ENCODE data around the gene CNTFR. TPM values are rescaled to one million over a fixed set of nuclear protein-coding genes. Genes with fewer than 3 reads are reported as not detected.

The CNTFR gene
- total RNA-seq, 2 experiments from 2014 or later, result not detected

DNA sequence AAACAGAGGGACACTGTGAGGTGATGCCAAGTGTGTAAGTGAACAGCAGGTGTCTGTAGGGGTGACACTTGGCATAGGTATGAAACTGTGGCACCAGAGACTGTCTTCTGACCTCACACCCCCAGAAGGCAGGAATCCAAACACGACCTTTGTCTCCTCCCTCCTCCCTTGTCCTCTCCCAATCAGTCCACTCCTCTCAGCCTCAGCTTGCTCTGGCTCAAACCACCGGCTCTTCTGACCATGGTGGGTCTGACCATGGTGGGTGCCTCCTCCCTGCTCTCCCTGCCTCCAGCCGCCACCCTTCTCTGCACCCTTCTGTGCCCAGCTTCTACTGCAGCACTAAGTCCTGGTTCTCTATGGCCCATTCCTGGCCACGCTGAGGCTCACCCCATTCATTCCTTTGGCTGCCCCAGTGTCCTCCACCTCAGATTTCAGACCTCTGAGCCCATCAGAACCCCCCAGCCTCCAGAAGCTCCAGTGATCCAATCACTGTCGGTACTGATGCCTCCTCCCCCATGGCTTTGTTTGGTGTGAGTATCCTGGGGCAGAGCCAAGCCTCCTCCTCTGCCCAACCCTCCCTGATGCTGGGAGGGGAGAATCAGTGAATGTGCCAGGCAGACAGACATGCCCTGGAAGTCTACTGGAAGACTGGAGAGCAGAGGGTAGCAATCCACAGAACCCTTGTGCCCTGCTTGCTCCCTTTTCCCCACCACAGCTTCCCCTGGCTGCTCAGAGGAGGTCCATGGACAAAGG is 41.1 kb upstream of the CNTFR start:
- intact Hi-C loops (cut with DNase I, micrococcal nuclease), result loop anchor here in 1 of 2 experiments (10.0 kb wide), 1 partner anchor 1184 kb away; the partner anchor contains the start of genes HINT2 and SPAG8
- H3K4me1 Mint-ChIP-seq, result peaks cover 28% of the 10 kb centered on the region
- ATAC-seq (no peak), DNase-seq (no peak)
- peaks cover 10% of the 10 kb centered on the region for H3K36me3 Mint-ChIP-seq (ENCODE audit: low read depth)
- ChIA-PET POLR2A (no interaction called here), CTCF (interaction anchor here (0.8 to 1.4 kb wide), 3 partner anchors 10 to 20 kb away, joined by 3 to 4 read pairs (median 3); partner anchors contain the start of gene DCTN3)
- H3K27ac Mint-ChIP-seq, result no peak overlapping the region
- H3K27me3 Mint-ChIP-seq, result peaks cover 31% of the 10 kb centered on the region
- no peaks in the 10 kb centered on the region for H3K9me3 Mint-ChIP-seq (ENCODE audit: low read depth)
- no peak overlapping the region for H3K4me3 Mint-ChIP-seq

DNA sequence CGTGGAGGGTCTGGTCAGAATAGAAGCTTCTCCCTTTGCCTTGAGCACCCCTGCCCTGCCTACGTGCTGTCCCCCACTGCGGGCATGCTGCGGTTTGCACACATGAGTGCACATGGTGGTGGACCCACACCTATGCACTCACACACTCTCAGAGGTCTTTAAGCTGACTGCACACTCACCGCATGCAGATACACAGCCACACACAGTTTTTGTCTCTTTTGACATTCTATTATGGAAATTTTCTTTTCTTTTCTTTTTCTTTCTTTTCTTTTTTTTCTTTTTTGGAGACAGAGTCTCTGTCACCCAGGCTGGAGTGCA is 39.9 kb upstream of the CNTFR start:
- CTCF ChIA-PET, result interaction anchor here (0.7 to 2.6 kb wide), 3 partner anchors 10 to 26 kb away, joined by 3 to 9 read pairs (median 8); partner anchors contain the start of genes DCTN3 and GALT
- peaks cover 37% of the 10 kb centered on the region for H3K27me3 Mint-ChIP-seq
- no peak for DNase-seq
- no peak overlapping the region for H3K27ac Mint-ChIP-seq
- H3K36me3 Mint-ChIP-seq (ENCODE audit: low read depth), result no peaks in the 10 kb centered on the region
- peak overlapping the region; percentile 61 for H3K4me3 Mint-ChIP-seq
- H3K4me1 Mint-ChIP-seq, result peaks cover 17% of the 10 kb centered on the region
- POLR2A ChIA-PET, result no interaction called here
- ATAC-seq, result no peak
- H3K9me3 Mint-ChIP-seq (ENCODE audit: low read depth), result no peaks in the 10 kb centered on the region
- intact Hi-C loops (cut with DNase I, micrococcal nuclease), result no loop called here

DNA sequence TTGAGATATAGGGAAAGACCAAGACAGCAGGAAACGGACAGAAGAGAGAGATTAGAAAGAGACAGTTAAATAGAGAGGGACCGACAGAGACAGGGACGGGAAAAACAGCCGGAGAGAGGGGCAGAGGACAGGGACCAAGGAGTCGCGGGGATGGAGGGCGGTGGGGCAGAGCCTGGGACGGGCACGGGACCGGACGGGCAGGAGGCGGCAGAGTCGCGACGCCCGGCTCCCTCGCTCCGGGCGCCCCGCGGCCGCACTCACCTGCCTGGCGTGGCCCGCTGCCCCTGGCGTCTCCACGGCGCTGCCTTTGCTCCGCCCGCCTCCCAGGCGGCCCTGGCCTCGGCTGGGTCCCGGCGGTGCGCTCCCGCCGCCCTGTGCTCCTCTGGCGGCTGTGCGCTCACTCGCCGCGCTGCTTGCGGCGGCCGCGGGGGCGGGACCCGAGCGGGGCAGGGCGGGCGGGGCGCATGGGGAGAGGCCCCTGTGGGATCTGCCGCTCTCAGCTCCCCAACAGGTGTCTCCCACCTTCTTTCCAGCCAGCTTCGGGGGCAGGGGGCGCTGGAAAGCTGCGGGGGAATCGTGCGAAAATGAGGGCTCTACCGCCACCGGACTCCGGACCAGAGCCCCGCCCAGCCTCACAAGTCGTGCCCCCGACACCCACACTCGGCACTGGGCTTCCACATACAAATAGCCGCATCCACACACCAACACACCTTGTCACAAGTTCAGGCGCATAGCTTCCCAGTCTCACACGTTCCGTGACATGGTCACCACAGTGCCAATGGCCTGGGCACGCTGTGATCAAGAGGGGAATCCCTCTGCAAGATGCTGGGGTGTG is 39.3 kb upstream of the CNTFR start, which contains the start of gene ARID3C:
Gene ARID3C (minus strand): TSS at position 411 of the 835 bp plus-strand sequence. CDS start 1,052 bp downstream, outside the sequence.
- intact Hi-C loops (cut with DNase I, micrococcal nuclease), result no loop called here
- ATAC-seq, result peak; percentile 78
- H3K27ac Mint-ChIP-seq, result peak within 1 kb of the TSS; percentile 15
- no peaks in the 10 kb centered on the region for H3K36me3 Mint-ChIP-seq (ENCODE audit: low read depth)
- DNase-seq, result peak; percentile 69
- H3K9me3 Mint-ChIP-seq (ENCODE audit: low read depth), result no peaks in the 10 kb centered on the region
- ChIA-PET POLR2A (interaction anchor here (1.0 kb wide), 1 partner anchor 9 kb away, joined by 6 read pairs; no protein-coding TSS in a partner anchor), CTCF (interaction anchor here (0.7 to 2.6 kb wide), 3 partner anchors 9 to 25 kb away, joined by 3 to 9 read pairs (median 8); partner anchors contain the start of genes DCTN3 and GALT)
- peak within 1 kb of the TSS; percentile 62 for H3K4me3 Mint-ChIP-seq
- H3K27me3 Mint-ChIP-seq, result peaks cover 41% of the 10 kb centered on the region
- peaks cover 16% of the 10 kb centered on the region for H3K4me1 Mint-ChIP-seq

DNA sequence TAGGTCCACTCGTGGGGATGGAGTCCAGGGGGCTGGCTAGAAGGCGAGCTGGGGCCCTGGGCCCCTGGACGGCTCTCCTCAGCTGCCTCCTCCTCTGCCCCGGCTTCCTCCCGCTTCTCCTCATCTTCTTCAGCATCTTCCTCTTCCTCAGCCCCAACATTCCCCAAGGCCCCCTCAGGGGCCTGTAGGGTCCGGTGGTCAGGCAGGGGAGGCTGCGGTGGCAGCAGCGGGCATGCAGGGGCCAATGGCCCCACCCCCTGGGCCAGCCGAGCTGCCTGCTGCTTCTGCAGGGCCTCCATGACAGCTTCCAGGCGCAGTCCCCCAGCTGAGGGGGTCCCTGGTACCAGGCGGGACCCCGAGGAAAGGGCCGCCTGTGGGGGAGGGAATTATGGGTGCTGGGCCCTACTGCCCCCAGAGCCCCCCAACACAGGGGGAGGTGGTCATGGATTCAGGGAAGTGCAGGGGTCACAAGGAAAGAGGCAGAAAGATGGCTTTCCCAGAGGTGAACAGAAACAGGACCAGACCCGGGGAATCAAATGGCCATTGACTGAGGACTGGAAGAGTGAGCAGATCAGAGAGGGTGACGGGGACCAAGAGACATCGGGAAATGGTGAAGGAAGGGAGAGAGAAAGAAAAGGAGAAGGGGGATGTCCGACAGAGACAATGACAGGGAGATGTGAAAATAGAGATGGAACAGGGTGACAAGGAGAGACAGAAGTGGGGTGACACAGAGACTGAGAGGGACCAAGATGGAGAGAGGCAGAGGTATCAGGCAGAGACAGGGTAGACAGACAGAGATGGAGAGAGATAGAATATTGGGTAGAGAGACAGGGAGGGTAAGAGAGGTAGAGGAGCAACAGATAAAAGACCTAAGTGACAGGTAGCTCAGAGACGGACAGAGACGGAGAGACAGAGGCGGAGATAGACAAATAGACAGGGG is 38.5 kb upstream of the CNTFR start:
- Mint-ChIP-seq H3K4me1 (peaks cover 21% of the 10 kb centered on the region), H3K27ac (peak overlapping the region; percentile 15), H3K27me3 (peaks cover 46% of the 10 kb centered on the region), H3K36me3 (ENCODE audit: low read depth) (no peaks in the 10 kb centered on the region), H3K9me3 (ENCODE audit: low read depth) (no peaks in the 10 kb centered on the region), H3K4me3 (peak overlapping the region; percentile 62)
- DNase-seq (no peak), ATAC-seq (no peak)
- intact Hi-C loops (cut with DNase I, micrococcal nuclease), result no loop called here
- POLR2A ChIA-PET, result interaction anchor here (1.0 kb wide), 1 partner anchor 8 kb away, joined by 6 read pairs; no protein-coding TSS in a partner anchor
- CTCF ChIA-PET, result interaction anchor here (0.6 to 2.6 kb wide), 4 partner anchors 8 to 244 kb away, joined by 3 to 9 read pairs (median 6); partner anchors contain the start of genes DCTN3 and GALT

DNA sequence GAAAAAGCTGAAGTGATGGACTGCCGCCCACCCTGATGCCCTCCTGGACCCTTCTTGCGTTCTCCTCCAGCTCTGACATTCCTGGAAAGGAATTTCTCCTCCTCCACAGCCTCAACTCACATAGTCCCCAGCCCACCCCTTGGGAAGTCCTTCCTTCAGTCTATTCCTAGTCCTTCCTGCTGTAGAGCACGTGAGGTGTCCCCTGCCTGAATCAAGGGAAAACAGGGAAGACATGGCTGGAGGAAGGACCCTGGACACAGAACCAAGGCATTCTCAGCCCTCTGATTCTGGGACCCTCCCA is 35.6 kb upstream of the CNTFR start:
- Mint-ChIP-seq H3K27me3 (peaks cover 53% of the 10 kb centered on the region), H3K36me3 (ENCODE audit: low read depth) (no peaks in the 10 kb centered on the region), H3K4me3 (no peak overlapping the region), H3K27ac (no peak overlapping the region), H3K4me1 (peaks cover 26% of the 10 kb centered on the region), H3K9me3 (ENCODE audit: low read depth) (no peaks in the 10 kb centered on the region)
- ATAC-seq (no peak), DNase-seq (no peak)
- intact Hi-C loops (cut with DNase I, micrococcal nuclease), result no loop called here
- CTCF ChIA-PET, result interaction anchor here (1.0 to 2.3 kb wide), 2 partner anchors 10 to 478 kb away, joined by 3 to 20 read pairs; partner anchors contain the start of gene STOML2
- POLR2A ChIA-PET, result no interaction called here

DNA sequence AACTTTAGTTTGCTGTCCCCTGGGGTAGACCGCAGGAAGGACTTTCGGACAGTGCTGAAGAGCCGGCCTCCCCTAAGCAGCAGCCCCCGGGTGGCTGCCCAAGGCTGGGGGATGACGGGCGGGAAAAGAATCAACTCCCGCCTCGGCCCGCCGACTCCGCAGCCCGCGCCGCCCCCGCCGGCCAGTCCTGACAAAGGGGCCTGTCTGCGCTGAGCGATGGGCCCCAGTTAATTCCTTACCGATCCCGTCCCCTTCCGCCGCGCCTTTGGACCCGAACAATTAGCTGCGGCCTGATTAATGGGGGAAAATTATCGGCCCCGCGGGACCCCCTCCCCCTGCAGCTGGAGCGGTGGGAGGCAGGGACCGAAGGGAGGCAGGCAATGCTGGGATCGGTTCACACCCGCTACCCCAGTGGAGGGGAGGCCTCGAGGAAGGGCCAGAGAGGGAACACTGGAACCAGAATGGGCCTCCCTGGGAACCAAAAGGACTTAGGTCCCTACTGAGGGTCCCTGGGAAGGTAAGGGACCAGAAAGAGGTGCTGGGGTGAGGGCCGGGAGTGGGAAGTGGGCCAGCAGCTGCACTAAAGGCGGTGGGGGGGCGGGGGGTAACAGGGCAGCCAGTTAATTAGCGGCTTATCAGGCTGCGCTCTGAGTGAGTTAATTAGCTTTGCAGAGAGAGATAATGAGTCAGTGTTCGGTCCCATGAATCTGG is 35.1 kb upstream of the CNTFR start:
- ChIA-PET CTCF (interaction anchor here (0.5 to 2.3 kb wide), 3 partner anchors 10 to 478 kb away, joined by 3 to 20 read pairs (median 3); partner anchors contain the start of gene STOML2), POLR2A (no interaction called here)
- H3K9me3 Mint-ChIP-seq (ENCODE audit: low read depth), result no peaks in the 10 kb centered on the region
- ATAC-seq (no peak), DNase-seq (no peak)
- peaks cover 50% of the 10 kb centered on the region for H3K27me3 Mint-ChIP-seq
- no peak overlapping the region for H3K27ac Mint-ChIP-seq
- H3K4me1 Mint-ChIP-seq, result peaks cover 29% of the 10 kb centered on the region
- H3K4me3 Mint-ChIP-seq, result no peak overlapping the region
- no peaks in the 10 kb centered on the region for H3K36me3 Mint-ChIP-seq (ENCODE audit: low read depth)
- intact Hi-C loops (cut with DNase I, micrococcal nuclease), result no loop called here

DNA sequence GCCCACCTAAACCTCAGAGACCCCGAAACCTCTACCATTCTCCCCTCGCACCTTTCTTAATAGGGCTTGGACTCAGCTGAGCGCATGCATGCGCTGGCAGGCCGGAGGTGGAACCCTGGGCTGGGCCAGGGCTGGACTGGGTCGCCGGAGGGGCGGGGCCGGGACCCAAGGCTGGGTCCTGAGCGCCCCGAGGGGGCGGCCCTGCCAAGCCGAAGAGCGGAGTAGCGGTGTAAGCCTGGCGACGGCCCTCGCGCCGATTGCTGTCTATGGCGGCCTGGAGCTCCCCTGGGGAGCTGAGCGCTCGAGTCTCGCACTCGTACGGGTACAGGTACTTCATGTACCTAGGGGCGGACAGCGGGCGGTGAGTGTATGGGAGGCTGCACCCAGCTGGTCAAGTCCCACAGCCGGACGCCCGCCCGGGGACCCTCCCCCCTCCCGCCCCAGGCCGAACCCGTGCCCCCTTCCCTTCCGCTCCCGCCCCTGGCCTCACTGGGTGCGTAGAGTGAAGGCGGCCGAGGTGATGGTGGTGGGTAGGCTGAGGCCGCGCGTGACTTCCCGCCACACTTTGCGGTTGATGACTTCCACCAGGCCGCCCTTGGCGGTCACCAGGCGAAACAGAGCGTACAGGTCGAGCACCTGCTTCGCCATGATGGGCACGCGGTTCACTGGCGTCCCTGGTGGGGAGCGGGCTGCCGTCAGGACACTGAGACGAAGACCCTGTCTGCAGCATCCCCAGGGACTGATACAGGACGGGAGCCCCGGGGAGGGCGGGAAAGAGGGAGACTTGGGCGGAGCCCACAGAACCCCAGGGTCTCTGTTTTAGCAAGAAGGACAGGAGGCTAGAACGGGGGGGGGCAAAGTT is 34.1 kb upstream of the CNTFR start:
- ChIA-PET CTCF (interaction anchor here (0.9 to 4.9 kb wide), 4 partner anchors 9 to 48 kb away, joined by 3 to 47 read pairs (median 4); partner anchors contain the start of gene SIGMAR1), POLR2A (interaction anchor here (1.0 kb wide), 1 partner anchor 14 kb away, joined by 3 read pairs; the partner anchor contains the start of gene SIGMAR1)
- Mint-ChIP-seq H3K4me3 (no peak overlapping the region), H3K9me3 (ENCODE audit: low read depth) (no peaks in the 10 kb centered on the region), H3K27me3 (peaks cover 45% of the 10 kb centered on the region), H3K27ac (no peak overlapping the region), H3K36me3 (ENCODE audit: low read depth) (no peaks in the 10 kb centered on the region), H3K4me1 (peaks cover 32% of the 10 kb centered on the region)
- intact Hi-C loops (cut with DNase I, micrococcal nuclease), result no loop called here
- DNase-seq (peak; percentile 40), ATAC-seq (no peak)

DNA sequence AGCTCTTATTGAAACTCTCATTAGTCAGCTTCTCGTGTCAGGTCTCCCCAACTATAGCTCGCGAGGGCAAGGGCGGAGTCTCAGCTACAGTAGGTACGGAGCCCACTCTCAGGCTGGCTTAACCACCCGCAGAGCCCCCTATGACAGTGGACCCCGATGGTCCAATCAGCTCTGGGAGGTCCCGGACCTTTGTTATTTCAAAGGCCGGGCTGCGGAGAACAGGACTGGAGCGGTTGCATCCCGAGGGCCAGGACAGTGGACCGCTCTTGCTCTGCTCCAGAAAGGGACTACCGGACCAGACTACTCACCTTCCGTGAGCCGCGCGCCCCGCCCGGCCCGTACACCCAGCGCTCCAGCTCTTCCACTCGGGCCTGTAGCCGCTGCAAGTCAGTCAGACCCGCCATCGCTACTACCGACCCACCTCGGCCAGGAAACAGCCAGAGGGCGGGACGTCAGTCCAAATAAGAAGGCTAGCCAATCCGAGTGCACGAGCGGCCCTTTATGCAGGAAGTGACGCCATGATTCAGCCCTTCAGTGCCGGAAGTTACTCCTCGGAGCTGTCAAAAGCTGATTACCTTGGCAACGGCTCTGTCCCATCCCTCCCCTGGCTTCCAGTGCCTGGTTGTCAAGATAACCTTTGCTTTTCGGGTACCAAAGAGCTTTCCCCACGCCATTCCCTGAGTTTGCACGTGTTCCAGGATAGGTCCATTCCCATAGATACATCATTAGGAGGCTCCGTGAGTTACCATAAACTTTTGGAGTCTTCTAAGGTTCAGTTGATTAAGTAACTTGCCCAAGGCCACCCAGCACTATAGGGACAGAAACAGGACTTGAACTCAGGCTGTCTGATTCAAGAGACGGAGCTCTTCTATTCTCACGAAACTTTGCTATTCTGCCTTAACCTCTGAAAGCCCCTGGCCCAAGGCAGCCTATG is 30.8 kb upstream of the CNTFR start, which contains the start of gene DCTN3:
Gene DCTN3 (minus strand): TSS at position 435 of the 934 bp plus-strand sequence. CDS start 31 bp downstream, at position 404.
- CTCF ChIA-PET, result interaction anchor here (0.6 to 4.9 kb wide), 16 partner anchors 8 to 243 kb away, joined by 3 to 47 read pairs (median 4); partner anchors contain the start of genes ARID3C, GALT, MYORG and RPP25L
- peak; percentile 95 for DNase-seq
- peak within 1 kb of the TSS; percentile 88 for H3K4me3 Mint-ChIP-seq
- no peaks in the 10 kb centered on the region for H3K9me3 Mint-ChIP-seq (ENCODE audit: low read depth)
- peaks cover 1% of the 10 kb centered on the region for H3K36me3 Mint-ChIP-seq (ENCODE audit: low read depth)
- H3K27ac Mint-ChIP-seq, result peak within 1 kb of the TSS; percentile 77
- peak; percentile 99 for ATAC-seq
- H3K4me1 Mint-ChIP-seq, result peaks cover 25% of the 10 kb centered on the region
- POLR2A ChIA-PET, result interaction anchor here (0.5 to 1.8 kb wide), 5 partner anchors 8 to 18 kb away, joined by 3 to 6 read pairs (median 4); partner anchors contain the start of gene RPP25L
- H3K27me3 Mint-ChIP-seq, result peaks cover 25% of the 10 kb centered on the region
- intact Hi-C loops (cut with DNase I, micrococcal nuclease), result loop anchor here (1.0 to 2.0 kb wide), 9 partner anchors 8 to 571 kb away; partner anchors contain the start of genes RPP25L (in 2 of the 2), DNAI1 (in 1 of the 2), DNAJB5 (in 1 of the 2) and FAM219A (in 1 of the 2)

All from activated CD4-positive, alpha-beta T cell treated with anti-CD3 and anti-CD28 coated beads for 36 hours (primary cell).